H9 (cell line): Measurements from ENCODE around the gene RNU1-1. TPM values are rescaled to one million over a fixed set of nuclear protein-coding genes. Genes with fewer than 3 reads are reported as not detected.
"Not testable (repeated sequence)": the region's sequence is repeated elsewhere in the genome, so short reads cannot be mapped to it uniquely, and the experiment has no call there.

Source experiments
- DNase-seq: peaks from one replicate; pipeline ENCODE4 v3.0.0-alpha.2; 2017
- H2AFZ ChIP-seq: one replicate; pipeline ENCODE4 v1.6.1; 2013; ENCODE audit warnings: mild to moderate bottlenecking, low read length, control low read depth, moderate library complexity
- H2AK5ac ChIP-seq: 2 replicates; pipeline ENCODE4 v1.6.1; 2013; ENCODE audit warnings: low read length, control low read depth, mixed read lengths; ENCODE audit not compliant: insufficient read length
- H2BK120ac ChIP-seq: one replicate; pipeline ENCODE4 v1.6.1; 2013; ENCODE audit warnings: low read depth, mild to moderate bottlenecking, low read length, control low read depth, inconsistent platforms; ENCODE audit not compliant: poor library complexity, severe bottlenecking
- H2BK12ac ChIP-seq: 2 replicates; pipeline ENCODE4 v1.6.1; 2013; ENCODE audit warnings: low read length, control low read depth, mixed read lengths, low read depth; ENCODE audit not compliant: insufficient read length
- H2BK15ac ChIP-seq: 2 replicates; pipeline ENCODE4 v1.6.1; 2013; ENCODE audit warnings: low read depth, low read length, control low read depth
- H2BK20ac ChIP-seq: one replicate; pipeline ENCODE4 v1.6.1; 2013; ENCODE audit warnings: low read depth, mild to moderate bottlenecking, low read length, control low read depth, inconsistent platforms; ENCODE audit not compliant: poor library complexity, severe bottlenecking
- H2BK5ac ChIP-seq: 2 replicates; pipeline ENCODE4 v1.6.1; 2013; ENCODE audit warnings: low read length, control low read depth, mixed read lengths; ENCODE audit not compliant: insufficient read length
- H3K14ac ChIP-seq: 2 replicates; pipeline ENCODE4 v1.6.1; 2013; ENCODE audit warnings: low read length, control low read depth; ENCODE audit not compliant: insufficient read depth
- H3K18ac ChIP-seq: 2 replicates; pipeline ENCODE4 v1.6.1; 2013; ENCODE audit warnings: low read depth, mild to moderate bottlenecking, mixed read lengths, low read length, control low read depth; ENCODE audit not compliant: insufficient read length
- H3K23ac ChIP-seq: 2 replicates; pipeline ENCODE4 v1.6.1; 2013; ENCODE audit warnings: low read length, control low read depth, mixed read lengths, low read depth; ENCODE audit not compliant: insufficient read length
- H3K23me2 ChIP-seq: 2 replicates; pipeline ENCODE4 v1.6.1; 2013; ENCODE audit warnings: low read depth, mild to moderate bottlenecking, mixed read lengths, low read length, control low read depth; ENCODE audit not compliant: insufficient read length, poor library complexity, severe bottlenecking
- H3K27ac ChIP-seq: 2 replicates; pipeline ENCODE4 v1.5.1; 2013; ENCODE audit warnings: low read length, control low read depth, mixed read lengths, low read depth; ENCODE audit not compliant: insufficient read length
- H3K27me3 ChIP-seq: 2 replicates; pipeline ENCODE4 v1.6.1; 2013; ENCODE audit warnings: low read length, control low read depth, inconsistent platforms; ENCODE audit not compliant: insufficient read depth
- H3K4ac ChIP-seq: 2 replicates; pipeline ENCODE4 v1.6.1; 2013; ENCODE audit warnings: low read depth, mild to moderate bottlenecking, control low read depth, inconsistent platforms, low read length, moderate library complexity
- H3K4me1 ChIP-seq: 2 replicates; pipeline ENCODE4 v1.6.1; 2013; ENCODE audit warnings: low read length, control low read depth, inconsistent platforms; ENCODE audit not compliant: insufficient read depth
- H3K4me2 ChIP-seq: 2 replicates; pipeline ENCODE4 v1.6.1; 2013; ENCODE audit warnings: low read length, control low read depth, mixed read lengths; ENCODE audit not compliant: insufficient read length, insufficient read depth
- H3K56ac ChIP-seq: 2 replicates; pipeline ENCODE4 v1.6.1; 2013; ENCODE audit warnings: low read depth, mild to moderate bottlenecking, mixed read lengths, low read length, control low read depth; ENCODE audit not compliant: insufficient read length
- H3K79me1 ChIP-seq: 2 replicates; pipeline ENCODE4 v1.6.1; 2013; ENCODE audit warnings: low read depth, mild to moderate bottlenecking, moderate library complexity, low read length, control low read depth, inconsistent platforms; ENCODE audit not compliant: insufficient read depth, poor library complexity, severe bottlenecking
- H3K79me2 ChIP-seq: 2 replicates; pipeline ENCODE4 v1.6.1; 2013; ENCODE audit warnings: low read length, control low read depth, inconsistent platforms; ENCODE audit not compliant: insufficient read depth
- H3K9ac ChIP-seq: 2 replicates; pipeline ENCODE4 v1.6.1; 2013; ENCODE audit warnings: low read length, control low read depth, mixed read lengths; ENCODE audit not compliant: insufficient read length; ENCODE audit errors: extremely low read depth
- H3K9me3 ChIP-seq: one replicate; pipeline ENCODE4 v1.6.1; 2013; ENCODE audit warnings: low read depth, low read length, inconsistent platforms; ENCODE audit not compliant: control insufficient read depth
- H3T11ph ChIP-seq: one replicate; pipeline ENCODE4 v1.6.1; 2013; ENCODE audit warnings: mild to moderate bottlenecking, low read length, control low read depth, inconsistent platforms
- H4K20me1 ChIP-seq: one replicate; pipeline ENCODE4 v1.6.1; 2013; ENCODE audit not compliant: control insufficient read depth, insufficient read length, insufficient read depth
- H4K5ac ChIP-seq: 2 replicates; pipeline ENCODE4 v1.6.1; 2013; ENCODE audit warnings: low read depth, mild to moderate bottlenecking, mixed read lengths, low read length, control low read depth; ENCODE audit not compliant: insufficient read length
- H4K8ac ChIP-seq: replicated peaks from 2 replicates; pipeline ENCODE4 v1.6.1; 2013; ENCODE audit warnings: low read length, control low read depth, mixed read lengths, low read depth; ENCODE audit not compliant: insufficient read length
- H4K91ac ChIP-seq: 2 replicates; pipeline ENCODE4 v1.6.1; 2013; ENCODE audit warnings: low read depth, mild to moderate bottlenecking, moderate library complexity, mixed read lengths, low read length, control low read depth; ENCODE audit not compliant: insufficient read length
- H3K27ac Mint-ChIP-seq, 3 experiments: 2 replicates in 2 of 3; 3 replicates in 1 of 3; pipeline ENCODE4 v1.8.0; 2020 to 2021; ENCODE audit warnings: mixed read lengths in 3 of 3, mild to moderate bottlenecking in 1 of 3, moderate library complexity in 1 of 3
- H3K27me3 Mint-ChIP-seq: 2 replicates; pipeline ENCODE4 v1.8.0; 2021; ENCODE audit warnings: low read depth, mild to moderate bottlenecking, moderate library complexity, mixed read lengths
- H3K36me3 Mint-ChIP-seq, 3 experiments: 2 replicates in 2 of 3; 3 replicates in 1 of 3; pipeline ENCODE4 v1.8.0; 2020 to 2021; ENCODE audit warnings: low read depth in 3 of 3, mixed read lengths in 3 of 3; ENCODE audit not compliant: insufficient read depth in 1 of 3
- H3K4me1 Mint-ChIP-seq, 2 experiments: 2 replicates each; pipeline ENCODE4 v1.8.0; 2020; ENCODE audit warnings: mixed read lengths in 2 of 2
- H3K4me3 Mint-ChIP-seq, 2 experiments: 2 replicates in 1 of 2; 3 replicates in 1 of 2; pipeline ENCODE4 v1.8.0; 2020 to 2021; ENCODE audit warnings: mild to moderate bottlenecking in 2 of 2, mixed read lengths in 2 of 2, moderate library complexity in 1 of 2
- H3K9me3 Mint-ChIP-seq, 2 experiments: 2 replicates in 1 of 2; 3 replicates in 1 of 2; pipeline ENCODE4 v1.8.0; 2020; ENCODE audit warnings: mild to moderate bottlenecking in 2 of 2, mixed read lengths in 2 of 2, moderate library complexity in 1 of 2
- WGBS: extraction: QIAGEN DNeasy Blood & Tissue Kit; methylation state at CpG from one replicate; pipeline ENCODE4 v1.1.7; 2013; ENCODE audit warnings: missing lambda C conversion rate, low lambda C conversion rate, mixed read lengths; ENCODE audit not compliant: insufficient read length; ENCODE audit errors: extremely low coverage; 5-methylcytosine and 5-hydroxymethylcytosine counted together
- total RNA-seq: library from RNA; stranded (reverse); gene quantifications from 2 replicates; pipeline ENCODE4 v1.2.1, GENCODE V29; 2021

RNU1-1 gene
- total RNA-seq, 1 experiment from 2014 or later, result 2,051 TPM

DNA sequence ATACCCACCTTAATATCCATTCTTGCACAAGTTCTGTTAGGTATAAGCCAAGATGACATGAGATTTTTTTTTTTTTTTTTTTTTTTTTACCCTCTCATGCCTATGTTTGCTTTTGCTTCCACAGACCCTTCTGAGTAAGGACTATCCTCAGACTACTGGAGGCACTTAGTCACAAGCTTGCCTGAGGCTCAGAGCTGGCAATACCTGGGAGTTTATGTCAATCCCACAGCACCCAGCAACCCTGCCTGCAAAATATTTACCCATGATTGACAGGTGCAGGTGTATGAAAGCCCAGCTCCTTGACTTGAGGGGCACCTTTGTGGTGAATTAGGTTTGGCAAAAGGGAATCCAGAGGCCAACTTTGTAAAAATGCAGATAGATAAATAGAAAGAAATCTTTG, 11.7 kb upstream of the RNU1-1 start:
- H2AK5ac ChIP-seq, H3K23ac ChIP-seq, H3K4me2 ChIP-seq, H3K27ac ChIP-seq, H3K4ac ChIP-seq, H3K18ac ChIP-seq, H2BK120ac ChIP-seq, H4K8ac ChIP-seq, H3K79me1 ChIP-seq, H3K27ac Mint-ChIP-seq, H3K79me2 ChIP-seq, H3T11ph ChIP-seq, H3K27me3 ChIP-seq, H3K4me1 ChIP-seq, H2BK15ac ChIP-seq, H3K4me1 Mint-ChIP-seq, H3K23me2 ChIP-seq, H2BK5ac ChIP-seq, H3K9ac ChIP-seq, H2BK20ac ChIP-seq, H2BK12ac ChIP-seq, DNase-seq, H3K4me3 Mint-ChIP-seq, H3K9me3 ChIP-seq, H4K91ac ChIP-seq, H3K9me3 Mint-ChIP-seq, H2AFZ ChIP-seq, H3K36me3 Mint-ChIP-seq, H4K5ac ChIP-seq, H3K14ac ChIP-seq, H3K56ac ChIP-seq, H4K20me1 ChIP-seq: not testable (repeated sequence)
- peaks cover 20% of the 10 kb centered on the region for H3K27me3 Mint-ChIP-seq

GRCh38 chr1:16521679-16522078, 7.6 kb upstream of the RNU1-1 start:
- not testable (repeated sequence) for H2AFZ ChIP-seq, H3K23ac ChIP-seq, H3K4ac ChIP-seq, H3K27me3 ChIP-seq, H3K36me3 Mint-ChIP-seq, H3K56ac ChIP-seq, H3K79me2 ChIP-seq, H4K20me1 ChIP-seq, H2BK120ac ChIP-seq, H4K5ac ChIP-seq, H3K9me3 Mint-ChIP-seq, H3K23me2 ChIP-seq, H2BK12ac ChIP-seq, H3K14ac ChIP-seq, H2BK20ac ChIP-seq, H3K4me1 ChIP-seq, H3K27ac Mint-ChIP-seq, H3K18ac ChIP-seq, H4K91ac ChIP-seq, H2BK5ac ChIP-seq, H3K27ac ChIP-seq, H3K79me1 ChIP-seq, DNase-seq, H4K8ac ChIP-seq, H3T11ph ChIP-seq, H3K9me3 ChIP-seq, H2BK15ac ChIP-seq, H3K9ac ChIP-seq, H2AK5ac ChIP-seq
- Mint-ChIP-seq H3K27me3 (peaks cover 32% of the 10 kb centered on the region), H3K4me3 (peak overlapping the region; percentile 87 to 90; a peak in 4 of 5 replicates), H3K4me1 (peaks cover 5 to 13% of the 10 kb centered on the region in 2 experiments)
- H3K4me2 ChIP-seq, result peak overlapping the region; percentile 71
- WGBS, result no CpG with 5 or more reads among the region's 5 CpGs
